HL-60/S4 (cell line): Measurements from ENCODE around the gene TRIM51G.
"Not testable (repeated sequence)": the region's sequence is repeated elsewhere in the genome, so short reads cannot be mapped to it uniquely, and the experiment has no call there.

Source experiments
- in situ Hi-C: fragments of 300-500 bp; cut with MboI; formaldehyde crosslinking; loops from 2 replicates; pipeline ENCODE4 v1.14.3; 2022; ENCODE audit warnings: low sequenced_read_pairs

Gene TRIM51G, protein sequence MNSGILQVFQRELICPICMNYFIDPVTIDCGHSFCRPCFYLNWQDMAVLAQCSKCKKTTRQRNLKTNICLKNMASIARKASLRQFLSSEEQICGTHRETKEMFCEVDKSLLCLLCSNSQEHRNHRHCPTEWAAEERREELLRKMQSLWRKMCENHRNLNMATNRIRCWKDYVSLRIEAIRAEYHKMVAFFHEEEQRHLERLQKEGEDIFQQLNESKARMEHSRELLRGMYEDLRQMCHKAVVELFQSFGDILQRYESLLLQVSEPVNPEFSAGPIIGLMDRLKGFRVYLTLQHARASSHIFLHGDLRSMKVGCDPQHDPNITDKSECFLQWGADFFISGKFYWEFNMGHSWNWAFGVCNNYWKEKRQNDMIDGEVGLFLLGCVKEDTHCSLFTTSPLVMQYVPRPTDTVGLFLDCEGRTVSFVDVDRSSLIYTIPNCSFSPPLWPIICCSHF

DNA sequence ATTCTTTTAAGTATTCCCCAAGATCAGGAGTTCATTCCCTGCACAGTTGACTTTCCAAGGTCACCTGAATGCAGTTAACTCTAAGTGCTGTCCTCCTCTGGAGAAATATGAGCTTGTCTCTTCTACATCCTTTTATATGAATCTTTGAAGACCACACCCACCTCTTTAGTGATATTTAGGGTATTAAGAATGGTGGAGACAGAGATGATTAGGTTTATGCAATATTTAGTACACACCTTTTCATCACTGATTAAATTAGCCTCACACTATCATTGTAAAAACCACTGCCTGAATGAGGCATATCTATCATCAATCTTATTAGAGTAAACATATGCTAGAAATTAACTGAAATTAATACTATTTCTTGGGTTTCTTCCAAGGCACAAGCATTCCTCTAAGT lies at the start of gene TRIM51G:
Gene TRIM51G, minus strand, starts transcription at position 101 of the 400 bp plus-strand sequence. CDS start 2,190 bp downstream, outside the sequence.
- in situ Hi-C loops = not testable (repeated sequence)

DNA sequence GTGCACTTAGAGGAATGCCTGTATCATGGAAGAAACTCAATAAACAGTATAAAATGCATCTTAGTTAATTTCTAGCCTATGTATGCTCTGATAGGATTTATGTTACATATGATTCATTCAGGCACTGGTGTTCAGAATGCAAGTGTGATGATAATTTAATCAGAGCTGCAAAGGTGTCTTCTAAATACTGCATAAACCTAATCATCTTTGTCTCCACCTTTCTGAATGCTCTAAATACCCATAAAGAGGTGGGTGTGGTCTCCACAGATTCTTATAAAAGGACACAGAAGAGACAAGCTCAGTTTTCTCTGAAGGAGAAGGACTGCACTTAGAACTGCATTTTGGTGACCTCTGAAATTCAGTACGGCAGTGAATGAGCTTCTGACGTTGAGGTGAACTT lies 44.8 kb upstream of the TRIM51G start, which contains the start of gene TRIM49B:
Gene TRIM49B, plus strand, starts transcription at position 301 of the 400 bp plus-strand sequence. CDS start 2,777 bp downstream, outside the sequence.
- in situ Hi-C loops = not testable (repeated sequence)

DNA sequence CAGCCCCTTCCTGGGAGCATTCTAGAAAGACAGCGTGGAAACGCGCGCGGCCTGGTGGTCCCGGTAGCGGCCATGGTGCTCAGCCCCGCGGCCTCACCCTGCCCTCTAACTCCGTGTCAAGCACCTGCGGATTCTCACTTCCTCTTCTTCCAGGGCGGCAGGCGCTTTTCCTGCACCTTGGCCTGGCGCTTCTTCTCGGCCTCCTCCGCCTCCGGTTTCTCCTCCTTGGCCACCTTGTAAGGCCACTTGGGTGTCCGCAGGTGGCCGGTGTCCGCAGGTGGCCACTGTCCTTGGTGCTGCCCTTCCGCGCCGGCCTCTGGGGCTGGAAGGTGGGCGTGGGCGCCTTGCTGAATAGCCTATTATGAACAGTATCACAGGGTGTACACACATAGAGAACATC lies 15.1 kb downstream of the TRIM51G start:
- in situ Hi-C loops = not testable (repeated sequence)

DNA sequence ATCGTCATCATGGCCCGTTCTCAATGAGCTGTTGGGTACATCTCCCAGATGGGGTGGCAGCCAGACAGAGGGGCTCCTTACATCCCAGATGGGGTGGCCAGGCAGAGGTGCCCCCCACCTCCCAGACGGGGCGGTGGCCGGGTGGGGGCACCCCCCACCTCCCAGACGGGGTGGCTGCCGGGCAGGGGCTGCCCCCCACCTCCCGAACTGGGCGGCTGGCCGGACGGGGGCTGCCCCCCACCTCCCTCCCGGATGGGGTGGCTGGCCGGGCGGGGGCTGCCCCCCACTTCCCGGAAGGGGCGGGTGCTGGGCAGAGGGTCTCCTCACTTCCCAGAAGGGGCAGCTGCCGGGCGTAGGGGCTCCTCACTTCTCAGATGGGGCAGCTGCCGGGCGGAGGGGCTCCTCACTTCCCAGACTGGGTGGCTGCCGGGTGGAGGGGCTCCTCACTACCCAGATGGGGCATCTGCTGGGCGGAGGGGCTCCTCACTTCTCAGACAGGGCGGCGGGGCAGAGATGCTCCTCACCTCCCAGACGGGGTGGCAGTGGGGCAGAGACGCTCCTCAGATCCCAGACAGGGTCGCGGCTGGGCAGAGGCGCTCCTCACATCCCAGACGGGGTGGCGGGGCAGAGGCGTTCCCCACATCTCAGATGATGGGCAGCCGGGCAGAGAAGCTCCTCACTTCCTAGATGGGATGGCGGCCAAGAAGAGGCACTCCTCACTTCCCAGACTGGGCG lies 28.2 kb downstream of the TRIM51G start:
- in situ Hi-C loops = not testable (repeated sequence)

DNA sequence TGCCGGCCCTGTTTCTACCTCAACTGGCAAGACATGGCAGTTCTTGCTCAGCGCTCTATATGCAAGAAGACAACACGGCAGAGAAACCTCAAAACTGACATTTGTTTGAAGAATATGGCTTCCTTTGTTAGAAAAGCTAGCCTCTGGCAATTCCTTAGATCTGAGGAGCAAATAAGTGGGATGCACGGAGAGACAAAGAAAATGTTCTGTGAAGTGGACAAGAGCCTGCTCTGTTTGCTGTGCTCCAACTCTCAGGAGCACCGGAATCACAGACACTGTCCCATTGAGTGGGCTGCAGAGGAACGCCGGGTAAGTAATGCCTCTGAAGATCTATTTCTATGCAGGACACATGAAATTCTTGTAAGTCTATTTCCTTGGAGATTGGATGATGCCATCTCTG lies 37.9 kb downstream of the TRIM51G start:
- in situ Hi-C loops = not testable (repeated sequence)
